HG02798 (cell line): ENCODE measurements around the gene GPD1.
"Not testable (repeated sequence)": the region's sequence is repeated elsewhere in the genome, so short reads cannot be mapped to it uniquely, and the experiment has no call there.

Experiments
- ATAC-seq: cut with Tn5 transposase; IDR thresholded peaks from one replicate; pipeline ENCODE4 v1.9.1; 2021; ENCODE audit warnings: mild to moderate bottlenecking; ENCODE audit not compliant: unreplicated experiment, poor library complexity

Gene GPD1

GRCh38 chr12:50073206-50073605 is 30.6 kb upstream of the GPD1 start:
- ATAC-seq, result no peak

GRCh38 chr12:50073712-50074111 is 30.1 kb upstream of the GPD1 start:
- no peak for ATAC-seq

DNA sequence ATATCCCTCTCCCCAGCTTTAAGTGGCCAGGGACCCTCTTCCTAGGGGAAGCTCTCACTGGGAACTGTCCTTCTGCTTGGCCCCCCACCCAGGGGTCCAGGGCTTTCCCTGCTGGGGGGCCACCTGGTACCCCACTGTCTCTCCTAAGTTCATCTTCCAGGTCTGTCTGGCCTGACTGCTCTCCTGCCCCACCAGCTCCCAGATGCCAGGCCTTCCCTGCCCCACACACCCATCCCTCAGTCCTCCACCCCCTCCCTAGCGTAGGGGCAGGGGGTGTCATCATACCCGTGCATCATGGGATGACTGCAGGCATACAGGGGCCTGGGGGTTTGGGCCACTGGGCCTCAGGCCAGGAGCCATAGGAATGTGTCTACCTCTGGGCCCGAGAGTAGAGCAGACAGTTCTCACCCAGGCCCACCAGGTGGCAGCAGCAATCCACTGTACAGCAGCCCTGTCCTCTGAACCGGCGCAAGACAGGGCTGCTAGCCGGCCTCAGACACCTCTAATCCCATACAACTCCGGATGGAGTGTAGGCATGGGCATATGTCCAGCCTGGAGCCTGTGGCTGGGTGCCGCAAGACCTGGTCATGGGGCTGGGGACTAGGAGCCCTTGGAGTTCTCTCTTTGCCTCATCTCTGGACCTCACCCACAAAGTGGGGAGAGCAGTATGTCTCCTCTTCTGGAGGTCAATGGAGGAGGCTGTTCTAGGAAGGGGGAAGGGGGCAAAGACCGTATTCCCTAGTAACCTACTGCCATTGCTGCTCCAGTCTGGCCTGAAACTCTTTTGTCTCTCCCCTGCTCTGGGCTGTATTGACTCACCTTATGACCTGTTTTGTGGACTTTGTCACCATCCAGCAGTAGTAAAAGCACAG is 28.6 kb upstream of the GPD1 start:
- peak; percentile 83 for ATAC-seq

DNA sequence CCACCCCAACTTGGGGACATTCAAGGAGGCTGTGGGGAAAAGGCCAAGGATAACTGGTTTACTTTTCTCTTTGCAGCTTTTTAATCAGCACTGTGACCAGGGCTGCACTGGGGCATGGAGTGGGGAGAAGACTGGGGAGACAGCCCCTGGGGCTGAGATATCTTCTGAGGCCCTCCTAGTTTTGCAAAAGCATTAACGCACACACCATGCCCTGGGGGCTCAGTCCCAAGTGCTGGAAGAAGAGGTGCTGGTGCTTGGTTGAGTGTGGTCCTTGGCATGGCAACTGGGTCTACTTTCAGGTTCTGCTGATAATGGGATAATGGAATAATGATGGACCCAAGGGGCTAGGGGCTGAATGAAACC is 28.0 kb upstream of the GPD1 start:
- no peak for ATAC-seq

DNA sequence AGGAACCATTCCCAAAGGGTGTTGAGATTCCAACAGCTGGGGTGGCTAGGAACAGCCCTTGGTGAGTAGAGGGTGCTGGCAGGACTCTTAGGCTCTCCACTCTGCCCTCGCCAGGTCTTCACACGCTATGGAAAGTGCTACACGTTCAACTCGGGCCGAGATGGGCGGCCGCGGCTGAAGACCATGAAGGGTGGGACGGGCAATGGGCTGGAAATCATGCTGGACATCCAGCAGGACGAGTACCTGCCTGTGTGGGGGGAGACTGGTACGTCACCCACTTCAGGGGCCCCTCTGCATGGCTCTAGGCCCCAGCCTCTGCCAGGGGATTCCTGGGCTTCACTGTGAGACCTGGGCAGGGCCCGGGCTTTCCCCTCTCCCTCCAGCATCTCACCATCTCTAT is 26.7 kb upstream of the GPD1 start:
- ATAC-seq, result no peak

- no peak for ATAC-seq
Measured at GRCh38 chr12:50078281-50078680, 25.5 kb upstream of the GPD1 start.

GRCh38 chr12:50079771-50080170 is 24.0 kb upstream of the GPD1 start:
- no peak for ATAC-seq

GRCh38 chr12:50081096-50081808 is 22.6 kb upstream of the GPD1 start:
- ATAC-seq, result no peak

DNA sequence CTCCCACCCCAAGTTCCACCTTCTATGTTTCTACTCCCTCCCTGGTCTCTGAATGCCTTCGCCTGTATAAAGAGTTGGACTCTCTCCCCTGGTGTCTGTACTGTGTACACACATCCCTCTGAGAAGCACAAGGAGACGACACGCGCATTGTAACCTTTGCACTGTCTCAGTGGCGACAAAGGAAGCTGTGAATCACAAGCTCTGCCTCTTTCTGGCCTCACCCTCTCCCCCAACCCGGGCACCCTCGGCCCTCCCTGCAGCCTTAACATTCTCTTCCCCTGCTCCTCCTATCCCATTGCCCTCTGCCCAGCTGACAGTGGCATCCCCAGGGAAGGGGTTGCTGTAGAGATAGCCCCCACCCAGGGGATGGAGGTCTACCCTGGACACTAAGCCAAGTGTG is 21.2 kb upstream of the GPD1 start:
- ATAC-seq, result no peak

DNA sequence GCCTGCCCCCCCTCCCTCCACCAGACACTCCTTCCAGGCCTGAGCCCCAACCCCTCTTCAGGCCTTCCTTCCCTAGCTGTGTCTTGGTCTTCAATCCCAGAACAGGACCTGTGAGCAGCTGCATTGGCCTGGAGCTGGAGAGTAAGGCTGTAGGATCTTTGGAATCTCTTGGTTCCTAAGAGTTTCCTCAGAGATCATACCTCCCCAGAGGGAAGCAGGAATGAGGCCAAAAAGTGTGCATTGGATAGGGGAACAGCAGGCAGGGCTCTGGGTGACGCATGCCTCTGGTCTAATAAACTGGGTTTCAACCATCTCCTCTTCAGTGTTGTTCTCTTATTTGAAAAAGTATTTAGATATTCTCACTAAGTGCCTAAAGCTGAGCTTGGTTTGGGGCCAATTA is 20.5 kb upstream of the GPD1 start:
- no peak for ATAC-seq

GRCh38 chr12:50084409-50084774 is 19.4 kb upstream of the GPD1 start:
- not testable (repeated sequence) for ATAC-seq

- ATAC-seq, result peak; percentile 93
Measured at GRCh38 chr12:50084775-50085614, 18.8 kb upstream of the GPD1 start, which contains the start of gene SMARCD1. SMARCD1 (plus strand) TSS chr12:50085342; CDS start chr12:50085370, 28 bp downstream.

GRCh38 chr12:50085615-50086072 is 18.2 kb upstream of the GPD1 start:
- ATAC-seq, result no peak

GRCh38 chr12:50086148-50086547 is 17.7 kb upstream of the GPD1 start:
- no peak for ATAC-seq

- no peak for ATAC-seq
Measured at GRCh38 chr12:50087151-50087550, 16.7 kb upstream of the GPD1 start.

DNA sequence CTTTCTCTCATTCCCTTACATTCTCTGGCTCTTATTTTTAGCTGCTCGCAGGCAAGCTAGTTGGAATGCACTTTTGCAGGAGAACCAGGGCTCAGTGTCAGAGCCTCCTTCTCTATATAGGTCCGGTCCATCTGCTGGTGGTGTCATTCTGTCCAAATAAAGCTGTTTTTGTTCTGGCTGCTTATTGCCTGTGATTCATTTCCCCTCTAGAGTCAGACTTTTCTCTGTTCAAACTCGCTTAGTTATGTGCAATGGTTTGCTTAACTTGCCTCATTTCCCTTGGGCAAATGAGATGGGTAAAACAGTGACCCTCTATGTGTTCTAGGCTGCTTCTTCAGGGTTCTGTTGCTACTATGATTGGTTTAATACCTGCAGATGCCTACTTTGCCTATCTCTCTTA is 15.8 kb upstream of the GPD1 start:
- ATAC-seq, result no peak

DNA sequence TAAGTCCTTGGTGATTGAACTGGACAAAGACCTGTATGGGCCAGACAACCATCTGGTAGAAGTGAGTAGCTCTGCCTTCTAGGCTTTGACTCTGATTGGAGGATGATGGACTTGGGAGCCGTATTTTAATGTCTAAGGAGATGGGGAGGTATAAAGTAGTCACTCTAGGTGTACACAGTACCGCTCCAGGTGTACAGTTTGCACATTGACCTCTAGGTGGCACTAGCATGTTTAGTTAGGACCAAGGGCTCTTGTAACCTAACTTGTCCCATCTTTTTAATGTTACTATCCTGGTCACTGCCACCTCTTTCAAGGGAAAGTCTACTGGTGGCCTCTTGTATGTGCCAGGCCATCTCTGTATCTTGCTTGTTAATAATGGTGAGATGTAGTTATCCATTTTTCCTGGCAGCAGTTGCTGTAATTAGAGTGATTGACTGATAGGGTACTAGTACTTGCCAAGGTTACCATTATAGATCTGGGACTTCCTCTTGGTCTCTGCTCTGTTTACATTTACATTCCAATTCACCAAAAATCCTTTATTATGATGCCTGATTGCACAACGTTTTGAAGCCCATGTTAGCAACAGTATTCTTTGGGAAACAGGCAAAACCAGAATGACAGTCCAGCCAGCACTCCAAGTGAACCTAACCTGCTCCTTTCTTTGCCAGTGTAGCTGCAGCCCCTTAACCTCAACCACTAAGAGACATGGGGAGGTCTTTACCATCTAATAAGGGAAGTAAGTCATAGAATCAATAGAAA is 15.1 kb upstream of the GPD1 start:
- no peak for ATAC-seq

DNA sequence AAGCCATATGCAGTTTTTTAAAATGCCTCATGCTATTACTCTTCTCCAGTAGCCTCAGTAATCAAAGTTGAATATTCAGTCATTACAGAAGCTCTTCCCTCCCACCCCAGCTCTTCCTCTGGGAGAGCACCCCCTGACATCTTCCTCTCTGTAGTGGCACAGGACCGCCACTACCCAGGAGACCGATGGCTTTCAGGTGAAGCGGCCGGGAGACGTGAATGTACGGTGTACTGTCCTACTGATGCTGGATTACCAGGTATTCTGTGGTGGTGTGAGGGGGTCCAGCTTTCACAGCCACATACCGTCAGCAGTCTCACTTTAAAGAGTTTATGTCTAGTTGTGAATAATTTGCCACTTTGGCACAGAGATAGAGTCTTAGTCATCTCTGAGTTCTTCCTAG is 14.1 kb upstream of the GPD1 start:
- no peak for ATAC-seq

DNA sequence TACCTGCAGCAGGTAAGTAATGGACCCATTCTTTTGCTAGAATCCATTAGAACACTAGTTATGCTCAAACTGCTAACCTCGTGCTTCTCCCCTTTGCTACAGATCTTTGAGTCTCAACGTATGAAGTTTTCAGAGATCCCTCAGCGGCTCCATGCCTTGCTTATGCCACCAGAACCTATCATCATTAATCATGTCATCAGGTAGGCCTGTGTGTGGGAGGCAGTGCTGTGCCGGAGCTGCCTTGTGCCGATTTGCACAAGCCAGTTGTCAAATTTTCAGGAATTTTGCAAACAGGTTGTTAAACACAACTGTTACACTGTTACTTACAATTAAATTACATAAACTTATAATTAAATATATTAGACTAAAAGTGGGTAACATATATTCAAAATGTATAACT is 13.4 kb upstream of the GPD1 start:
- ATAC-seq, result no peak

GRCh38 chr12:50097952-50098351 is 5.9 kb upstream of the GPD1 start:
- ATAC-seq, result no peak
